ENCODE measurements around the gene REV3L. TPM values are rescaled to one million over a fixed set of nuclear protein-coding genes. Genes with fewer than 3 reads are reported as not detected.
"Not testable (repeated sequence)": the region's sequence is repeated elsewhere in the genome, so short reads cannot be mapped to it uniquely, and the experiment has no call there.

REV3L gene
- polyA plus RNA-seq, 1 donor, result 52.6 TPM

- DNase-seq, result no peak
Measured at GRCh38 chr6:111492499-111492898, 9.5 kb upstream of the REV3L start.

DNA sequence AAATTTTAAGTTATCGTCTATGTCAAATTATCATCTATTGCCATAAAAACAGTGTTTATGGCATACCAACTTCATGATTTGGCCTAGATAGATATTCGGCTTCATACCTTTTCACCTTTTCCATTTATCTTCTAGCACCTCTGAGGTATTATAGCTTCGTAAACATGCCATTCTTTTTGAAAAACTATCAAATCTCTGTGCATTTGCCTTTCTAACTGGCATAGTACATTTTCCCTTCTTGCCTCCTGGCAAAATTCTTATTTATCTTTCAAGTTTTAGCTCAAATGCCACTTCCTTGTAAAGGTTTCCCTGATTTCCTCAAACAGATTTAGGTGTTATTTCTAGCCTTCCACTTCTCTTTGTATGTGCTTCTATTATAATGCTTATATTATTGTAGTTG is 7.0 kb upstream of the REV3L start:
- DNase-seq, result no peak

DNA sequence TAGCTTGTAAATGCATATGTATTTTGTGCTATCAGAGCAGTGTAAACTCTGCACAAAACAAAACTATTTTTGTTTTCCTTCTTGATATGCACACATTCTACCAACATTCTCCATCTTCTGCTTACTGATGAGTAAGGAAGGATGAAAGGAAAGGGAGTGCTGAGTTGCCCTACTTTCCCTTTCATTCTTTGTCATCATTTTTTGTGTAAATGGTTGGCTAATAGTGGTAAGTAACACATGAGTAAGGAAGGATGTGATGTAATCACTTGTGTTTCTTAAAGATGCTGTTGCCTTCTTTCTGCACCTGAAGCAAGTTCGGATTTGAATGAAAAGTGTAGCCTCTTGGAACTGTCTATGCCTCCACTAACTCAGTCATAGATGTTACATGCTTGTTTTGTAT is 4.6 kb upstream of the REV3L start:
- DNase-seq, result no peak

DNA sequence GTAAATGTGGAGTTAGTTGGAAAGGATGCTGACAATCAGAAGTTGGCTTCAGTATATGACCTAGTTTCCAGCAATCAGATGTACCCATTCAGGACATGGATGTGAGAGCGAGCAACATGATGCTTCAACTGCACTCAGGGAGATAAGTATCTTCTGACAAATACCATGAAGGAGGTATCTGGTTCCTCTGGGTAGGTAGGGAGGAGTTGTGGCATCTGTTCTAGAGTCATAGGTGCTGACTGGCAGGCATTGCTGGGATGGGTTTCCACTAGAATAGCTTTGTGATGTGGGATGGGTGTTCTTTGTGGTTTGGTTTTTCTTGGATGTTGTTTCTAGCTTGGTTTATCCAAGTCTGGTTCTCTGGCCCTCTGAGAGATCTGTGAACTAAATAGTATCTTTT is 3.9 kb upstream of the REV3L start:
- DNase-seq, result no peak

DNA sequence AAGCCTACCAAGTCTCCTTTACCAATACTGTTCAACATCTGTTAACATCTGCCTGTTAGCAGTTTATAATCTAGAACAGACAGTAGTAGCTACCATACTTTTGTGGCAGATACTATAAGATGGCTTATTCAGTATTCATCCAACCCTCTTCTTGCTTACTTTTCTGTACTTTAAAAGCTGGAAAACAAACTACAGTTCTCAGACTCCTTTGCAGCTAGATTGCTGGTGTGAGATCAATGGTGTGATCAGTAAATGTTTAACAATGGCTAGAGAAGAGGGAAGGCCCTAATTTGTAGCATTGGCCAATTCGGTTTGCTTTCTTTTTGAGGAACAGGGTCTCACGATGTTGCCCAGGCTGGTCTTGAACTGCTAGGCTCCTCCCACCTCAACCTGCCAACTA is 3.5 kb upstream of the REV3L start:
- DNase-seq, result no peak

DNA sequence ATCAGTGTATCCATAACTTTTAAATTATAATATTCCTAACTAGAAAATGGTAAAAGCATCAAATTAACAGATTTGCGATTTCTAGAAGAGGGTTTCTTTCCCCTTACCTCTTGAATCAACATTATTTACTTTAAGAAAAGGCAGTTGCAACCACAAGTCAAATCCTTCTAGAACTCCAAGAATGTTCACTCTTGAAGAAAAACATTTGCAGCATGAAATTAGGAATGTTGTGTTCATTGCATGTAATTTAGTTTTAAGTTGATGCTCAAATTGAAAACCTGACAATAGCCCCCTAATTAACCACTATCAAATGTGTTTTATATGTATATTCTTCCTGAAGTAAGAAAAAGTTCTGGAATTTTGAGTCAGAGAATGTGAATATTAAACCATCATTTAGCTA is 2.3 kb upstream of the REV3L start:
- DNase-seq, result no peak

- DNase-seq, result no peak
Measured at GRCh38 chr6:111484633-111484930, 1.6 kb upstream of the REV3L start.

GRCh38 chr6:111483736-111484632 is 966 bp upstream of the REV3L start:
- peak; percentile 89 for DNase-seq

- DNase-seq, result peak; percentile 48
Measured at GRCh38 chr6:111482188-111482958, 645 bp downstream of the REV3L start.

DNA sequence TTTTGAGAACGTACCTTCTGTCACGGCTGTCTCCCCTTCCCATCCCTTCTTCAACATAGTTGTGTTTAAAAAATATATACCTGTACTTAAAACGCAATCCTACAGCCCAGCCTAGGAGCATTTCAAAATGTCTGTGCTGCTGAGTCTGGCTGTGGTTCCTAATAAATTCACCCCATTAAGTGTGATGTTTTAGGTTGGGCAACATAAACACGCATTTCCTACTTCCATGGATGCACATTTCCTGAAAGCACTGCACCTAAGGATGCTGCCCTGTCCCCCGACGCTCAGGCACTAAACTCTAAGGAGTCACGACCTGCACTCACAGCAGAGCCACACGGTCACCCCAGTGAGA is 1.2 kb downstream of the REV3L start:
- no peak for DNase-seq

DNA sequence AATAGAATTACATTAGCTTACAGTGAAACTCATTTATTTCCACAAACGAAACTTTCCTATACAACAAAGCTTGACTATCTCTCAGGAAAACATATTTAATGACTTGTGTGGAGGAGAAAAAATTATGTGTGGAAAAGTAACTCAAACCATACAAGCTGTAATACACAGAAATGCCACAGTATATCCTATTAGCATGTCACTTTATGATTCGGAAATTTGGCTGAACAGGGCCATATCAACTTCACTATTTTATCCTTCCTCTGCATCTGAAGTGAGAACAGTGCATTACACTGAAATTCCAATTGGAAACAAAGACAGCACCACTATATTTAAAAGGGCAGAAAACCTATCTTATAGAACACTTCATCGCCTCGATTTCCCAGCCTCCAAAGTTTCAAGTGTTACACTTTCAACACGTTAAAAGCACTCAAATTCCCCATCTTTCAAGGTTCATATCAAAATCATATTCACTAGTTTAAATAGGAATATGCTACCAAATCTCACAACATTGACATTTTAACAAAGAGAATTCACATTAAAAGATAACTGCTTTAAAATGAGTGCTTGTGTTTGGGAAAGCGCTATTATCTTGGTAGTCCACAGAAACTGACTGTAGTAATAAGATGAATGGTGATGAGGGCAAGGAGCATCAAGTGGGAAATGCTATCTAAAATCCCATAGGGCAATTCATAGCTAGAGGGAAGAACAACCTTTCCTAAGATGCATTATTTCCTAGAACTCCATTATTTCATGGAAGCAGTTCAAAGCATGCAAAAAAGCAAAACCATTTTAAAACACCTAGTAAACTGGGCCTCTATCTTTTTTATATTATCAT is 1.8 kb downstream of the REV3L start:
- DNase-seq, result peak; percentile 50

DNA sequence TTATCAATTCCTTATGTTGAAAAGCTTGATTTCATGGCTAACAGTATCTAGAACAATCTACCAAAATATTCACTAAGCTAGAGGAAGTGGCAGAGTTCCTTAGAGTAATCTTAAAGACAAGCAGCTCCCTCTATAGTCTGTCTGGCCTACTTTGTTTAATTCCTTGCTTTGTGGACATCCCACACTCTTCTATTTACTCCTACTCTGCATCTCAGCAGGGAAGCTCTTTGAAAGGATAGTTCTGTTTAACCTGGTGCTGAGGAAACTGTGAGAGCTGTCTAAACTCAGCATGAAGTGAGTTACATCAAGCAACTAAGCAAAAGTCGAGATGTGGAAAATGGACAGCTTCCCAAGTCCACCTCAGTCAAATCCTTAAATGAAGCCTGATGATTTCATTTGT is 4.3 kb downstream of the REV3L start:
- DNase-seq, result peak; percentile 50

GRCh38 chr6:111478064-111478476 is 4.9 kb downstream of the REV3L start:
- DNase-seq, result no peak

- DNase-seq, result no peak
Measured at GRCh38 chr6:111477481-111477938, 5.5 kb downstream of the REV3L start.

DNA sequence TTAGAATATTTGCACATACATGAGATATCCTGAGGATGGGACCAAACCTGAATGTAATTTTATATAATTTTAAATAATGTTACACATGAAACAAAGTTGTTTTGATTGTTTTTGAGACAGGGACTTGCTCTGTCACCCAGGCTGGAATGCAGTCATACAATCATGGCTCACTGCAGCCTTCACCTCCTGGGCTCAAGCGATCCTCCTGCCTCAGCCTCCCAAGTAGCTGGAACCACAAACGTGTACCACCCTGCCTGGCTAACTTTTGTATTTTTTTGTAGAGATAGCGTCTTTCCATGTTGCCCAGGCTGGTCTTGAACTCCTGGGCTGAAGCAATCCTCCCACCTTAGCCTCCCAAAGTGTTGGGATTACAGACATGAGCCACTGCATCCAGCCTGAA is 7.0 kb downstream of the REV3L start:
- DNase-seq, result not testable (repeated sequence)

- no peak for DNase-seq
Measured at GRCh38 chr6:111474771-111475170, 8.2 kb downstream of the REV3L start.

DNA sequence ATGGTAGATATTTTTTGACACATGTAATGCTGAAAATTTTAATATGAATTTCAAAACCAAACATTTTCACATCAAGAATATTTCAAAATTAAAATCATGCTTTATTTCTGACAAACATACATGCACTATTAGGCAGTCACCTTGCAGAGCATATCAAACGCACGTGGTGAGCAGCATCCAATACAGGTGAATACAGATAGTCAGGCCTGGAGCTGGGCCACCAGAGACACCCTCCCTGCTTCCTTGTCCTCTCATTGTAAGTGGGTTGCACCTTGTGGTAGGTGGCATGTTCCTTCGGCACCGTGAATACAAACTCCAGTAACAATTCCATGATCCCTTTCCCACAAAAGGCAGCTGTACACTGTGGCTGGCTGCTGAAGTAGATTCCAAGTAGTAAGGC is 8.9 kb downstream of the REV3L start:
- DNase-seq, result no peak

DNA sequence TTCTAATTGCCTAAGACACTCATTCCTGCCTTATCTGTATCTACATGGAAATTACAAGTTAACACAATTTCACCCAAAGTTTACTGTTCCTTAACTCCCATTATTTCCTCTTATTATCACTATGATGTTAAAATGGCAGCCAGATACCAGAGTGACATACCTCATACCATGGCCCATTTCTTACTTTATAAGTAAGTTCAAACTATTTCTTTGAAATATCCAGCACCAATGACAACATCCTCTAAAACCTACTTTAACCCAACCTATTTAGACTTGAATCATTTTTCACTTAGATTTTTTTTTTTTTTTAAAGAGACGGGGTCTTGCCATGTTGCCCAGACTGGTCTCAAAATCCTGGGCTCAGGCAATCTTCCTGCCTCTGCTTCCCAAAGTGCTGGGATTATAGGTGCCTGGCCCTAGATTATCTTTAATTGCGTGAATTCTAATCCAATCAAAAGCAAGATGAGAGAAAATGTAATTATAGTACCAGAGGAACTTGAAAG is 10.0 kb downstream of the REV3L start:
- no peak for DNase-seq

GRCh38 chr6:111471958-111472357 is 11.1 kb downstream of the REV3L start:
- DNase-seq, result no peak

- no peak for DNase-seq
Measured at GRCh38 chr6:111471533-111471932, 11.5 kb downstream of the REV3L start.

DNA sequence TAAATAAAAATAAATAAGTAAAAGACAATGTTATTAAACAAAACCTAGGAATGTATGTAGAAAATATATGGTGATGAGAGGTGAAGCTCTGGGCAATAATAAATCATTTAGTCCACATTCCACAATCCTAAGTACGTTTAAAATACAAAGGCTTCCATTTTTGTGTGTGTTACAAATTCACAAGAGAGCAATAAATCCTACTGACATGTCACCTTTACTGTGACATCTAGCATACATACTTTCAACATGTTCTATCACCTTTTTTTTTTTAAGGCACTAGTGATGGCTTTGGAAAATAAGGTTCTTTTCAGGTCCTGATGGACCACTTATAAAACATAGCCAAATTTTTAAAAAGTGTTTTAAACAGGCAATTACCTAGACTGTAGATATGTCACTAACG is 12.0 kb downstream of the REV3L start:
- no peak for DNase-seq

GRCh38 chr6:111469543-111469942 is 13.5 kb downstream of the REV3L start:
- DNase-seq, result no peak
